Left ventricle myocardium inferior (tissue), 1 donor: ENCODE data around the gene ZNF30. TPM values are rescaled to one million over a fixed set of nuclear protein-coding genes. Genes with fewer than 3 reads are reported as not detected.
A peak's percentile ranks its signal among the peaks of the same experiment; 100 is the strongest.
"Not testable (repeated sequence)": the region's sequence is repeated elsewhere in the genome, so short reads cannot be mapped to it uniquely, and the experiment has no call there.

Source experiments
- DNase-seq: peaks from one replicate; pipeline ENCODE4 v3.0.0-alpha.2; 2020
- H3K27ac ChIP-seq: fragments of 200-600 bp; replicated peaks from 2 replicates; pipeline ENCODE4 v1.8.0; 2021
- H3K27me3 ChIP-seq: fragments of 200-600 bp; 2 replicates; pipeline ENCODE4 v1.8.0; 2021; ENCODE audit warnings: low read depth
- H3K36me3 ChIP-seq: fragments of 200-600 bp; 2 replicates; pipeline ENCODE4 v1.8.0; 2021
- H3K4me1 ChIP-seq: fragments of 200-600 bp; 2 replicates; pipeline ENCODE4 v1.8.0; 2021
- H3K4me3 ChIP-seq: fragments of 200-600 bp; 2 replicates; pipeline ENCODE4 v1.8.0; 2021; ENCODE audit warnings: mild to moderate bottlenecking, moderate library complexity
- H3K9me3 ChIP-seq: fragments of 200-600 bp; replicated peaks from 2 replicates; pipeline ENCODE4 v1.8.0; 2021
- CTCF ChIP-seq: fragments of 200-600 bp; IDR thresholded peaks from 2 replicates; pipeline ENCODE4 v1.8.0; 2021; ENCODE audit warnings: antibody characterized with exemption, mild to moderate bottlenecking, borderline replicate concordance
- intact Hi-C: fragments of 100-400 bp; cut with micrococcal nuclease; formaldehyde crosslinking; loops from one replicate; pipeline ENCODE4 v1.11.0; 2022
- total RNA-seq: library from RNA; stranded (reverse); fragmentation: NEBNext Ultra II Directional; extraction: Animal tissue kit (Norgen Biotek cat#: 25700); gene quantifications from one replicate; pipeline ENCODE4 v1.2.1, GENCODE V29; 2021
- donor health status: DM: no; HTN: yes; CAD: no; lungs with severe emphysema.

The ZNF30 gene
- total RNA-seq, 1 donor from 2014 or later: 2.5 TPM

GRCh38 chr19:34964598-34964997, 37.9 kb downstream of the ZNF30 start:
- no peaks in the 10 kb centered on the region for H3K27me3 ChIP-seq
- peaks cover 37% of the 10 kb centered on the region for H3K9me3 ChIP-seq
- intact Hi-C loops: no loop called here
- peaks cover 32% of the 10 kb centered on the region for H3K4me1 ChIP-seq
- no peak for TF ChIP-seq CTCF
- H3K4me3 ChIP-seq: peak overlapping the region; percentile 97
- peak overlapping the region; percentile 89 for H3K27ac ChIP-seq
- H3K36me3 ChIP-seq: peaks cover 23% of the 10 kb centered on the region
- DNase-seq: no peak

GRCh38 chr19:34965505-34965904, 38.8 kb downstream of the ZNF30 start:
- H3K9me3 ChIP-seq: peaks cover 28% of the 10 kb centered on the region

GRCh38 chr19:34967551-34967950, 40.8 kb downstream of the ZNF30 start:
- no peak for DNase-seq
- no peak overlapping the region for H3K27ac ChIP-seq
- no peaks in the 10 kb centered on the region for H3K27me3 ChIP-seq
- H3K4me1 ChIP-seq: peaks cover 18% of the 10 kb centered on the region
- peaks cover 13% of the 10 kb centered on the region for H3K9me3 ChIP-seq
- intact Hi-C loops: no loop called here
- H3K4me3 ChIP-seq: no peak overlapping the region
- no peak for TF ChIP-seq CTCF
- H3K36me3 ChIP-seq: no peaks in the 10 kb centered on the region

More at GRCh38 chr19:34965505-34965904, 38.8 kb downstream of the ZNF30 start:
- intact Hi-C loops, H3K4me3 ChIP-seq, DNase-seq, H3K27ac ChIP-seq, H3K27me3 ChIP-seq: not testable (repeated sequence)
- H3K36me3 ChIP-seq: peaks cover 14% of the 10 kb centered on the region
- peaks cover 32% of the 10 kb centered on the region for H3K4me1 ChIP-seq

GRCh38 chr19:34969721-34970120, 43.0 kb downstream of the ZNF30 start:
- H3K4me3 ChIP-seq: no peak overlapping the region
- H3K9me3 ChIP-seq: peaks cover 13% of the 10 kb centered on the region
- intact Hi-C loops: no loop called here
- TF ChIP-seq CTCF: no peak
- H3K27ac ChIP-seq: no peak overlapping the region
- no peaks in the 10 kb centered on the region for H3K36me3 ChIP-seq
- no peak for DNase-seq
- no peaks in the 10 kb centered on the region for H3K27me3 ChIP-seq
- peaks cover 4% of the 10 kb centered on the region for H3K4me1 ChIP-seq

- H3K36me3 ChIP-seq, H3K27me3 ChIP-seq, H3K27ac ChIP-seq, H3K4me1 ChIP-seq, intact Hi-C loops, DNase-seq, H3K4me3 ChIP-seq: not testable (repeated sequence)
- peaks cover 13% of the 10 kb centered on the region for H3K9me3 ChIP-seq
Measured at GRCh38 chr19:34970185-34970780, 43.6 kb downstream of the ZNF30 start.

- intact Hi-C loops: loop anchor here (2.0 kb wide), 1 partner anchor 41 kb away; no protein-coding TSS in a partner anchor
Measured at GRCh38 chr19:34972163-34972705, 45.5 kb downstream of the ZNF30 start.

More at GRCh38 chr19:34972163-34972705, 45.5 kb downstream of the ZNF30 start:
- Histone ChIP-seq H3K9me3 (peaks cover 17% of the 10 kb centered on the region), H3K36me3 (no peaks in the 10 kb centered on the region), H3K4me3 (no peak overlapping the region), H3K27ac (no peak overlapping the region), H3K4me1 (peaks cover 4% of the 10 kb centered on the region), H3K27me3 (no peaks in the 10 kb centered on the region)
- no peak for TF ChIP-seq CTCF
- no peak for DNase-seq
